ENCODE measurements around the gene AADAC.
"Not testable (repeated sequence)": the region's sequence is repeated elsewhere in the genome, so short reads cannot be mapped to it uniquely, and the experiment has no call there.

Gene AADAC

DNA sequence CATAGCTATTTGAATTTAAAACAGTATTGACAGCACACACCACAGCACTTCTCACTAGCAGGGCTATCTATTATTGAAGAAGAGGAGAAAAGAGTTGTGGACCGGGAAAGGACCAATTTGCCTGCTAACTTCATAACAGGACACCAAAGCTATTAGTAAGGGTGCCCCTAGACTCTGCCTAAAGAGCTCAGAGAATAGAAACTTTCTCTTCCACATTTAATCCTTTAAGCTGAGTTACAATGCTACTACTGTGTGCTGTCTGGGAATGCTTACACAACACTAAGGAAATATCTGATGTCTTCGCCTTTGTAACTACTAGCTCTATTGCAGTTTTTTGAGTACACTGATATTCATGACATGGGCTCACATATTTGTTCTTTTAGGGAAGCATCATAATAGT lies 13.5 kb upstream of the AADAC start:
- no peak for DNase-seq

DNA sequence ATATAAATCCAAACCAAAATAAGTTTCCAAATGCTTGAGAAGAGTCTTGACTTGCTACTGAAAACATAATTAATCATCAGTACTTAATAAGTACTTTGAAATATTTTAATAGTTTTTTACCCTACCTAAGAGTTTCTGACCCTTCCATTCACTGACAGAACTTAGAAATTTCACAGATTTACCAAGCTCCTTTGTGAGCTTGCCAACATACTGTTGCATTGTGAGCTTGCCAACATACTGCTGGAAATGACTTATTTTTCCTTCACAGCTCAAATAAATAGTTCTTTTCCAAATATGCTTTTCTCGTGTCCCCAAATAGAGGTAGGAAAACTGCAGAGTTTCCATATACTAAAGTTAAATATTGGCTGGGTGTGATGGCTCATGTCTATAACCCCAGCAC lies 9.6 kb upstream of the AADAC start:
- no peak for DNase-seq

DNA sequence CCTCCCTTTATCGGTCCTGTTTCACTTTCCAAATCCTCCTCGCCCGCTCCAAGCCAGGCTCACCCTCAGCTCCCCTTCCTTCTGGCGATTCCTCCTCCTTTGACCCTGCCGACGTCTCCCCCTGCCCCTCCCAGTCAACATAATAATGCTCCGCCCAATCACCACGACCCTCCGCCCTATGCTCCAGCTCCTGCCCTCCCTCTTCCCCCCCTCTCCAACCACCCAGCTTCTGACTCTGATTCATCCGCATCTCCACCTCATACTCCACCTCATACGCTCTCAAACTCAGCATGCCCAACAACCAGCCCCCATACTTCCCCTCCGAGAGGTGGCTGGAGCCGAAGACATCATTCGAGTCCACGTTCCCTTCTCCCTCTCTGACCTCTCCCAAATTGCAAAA lies 7.1 kb upstream of the AADAC start:
- no peak for DNase-seq

DNA sequence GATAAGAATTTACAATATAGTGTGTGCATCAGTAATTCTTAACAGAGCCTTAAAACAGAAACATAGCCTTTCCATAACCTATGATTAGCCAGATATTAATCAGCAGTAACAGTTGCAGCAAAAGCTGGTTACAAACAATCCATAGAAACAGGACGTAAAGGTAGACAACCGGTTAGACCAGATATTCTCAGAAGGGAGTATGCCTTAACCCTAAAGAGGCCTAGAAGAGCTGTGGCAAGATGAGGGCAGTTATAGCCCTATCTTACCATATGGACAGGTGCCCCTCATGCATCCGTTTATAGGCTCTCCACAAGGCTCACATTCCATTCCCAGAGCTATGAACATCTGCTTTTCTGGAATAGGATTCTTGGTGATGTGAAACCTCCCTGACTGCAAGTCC lies 5.0 kb upstream of the AADAC start:
- DNase-seq = not testable (repeated sequence)

DNA sequence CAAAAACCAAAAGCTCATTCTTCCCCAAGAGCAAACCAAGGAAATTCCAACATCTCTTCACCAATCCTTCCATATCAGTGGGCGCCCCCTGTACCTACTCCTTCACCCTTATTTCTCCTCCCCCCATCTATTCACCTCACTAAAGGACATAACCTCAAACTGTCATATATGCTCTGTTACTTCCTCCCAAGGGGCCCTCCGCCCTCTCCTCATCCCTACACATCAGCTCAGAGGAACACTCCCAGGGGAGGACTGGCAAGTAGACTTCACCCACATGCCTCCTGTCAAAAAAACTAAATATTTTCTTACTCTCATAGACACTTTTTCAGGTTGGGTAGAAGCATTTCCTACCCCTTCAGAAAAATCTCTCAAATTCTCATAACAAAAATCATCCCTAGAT lies 2.4 kb upstream of the AADAC start:
- no peak for DNase-seq

DNA sequence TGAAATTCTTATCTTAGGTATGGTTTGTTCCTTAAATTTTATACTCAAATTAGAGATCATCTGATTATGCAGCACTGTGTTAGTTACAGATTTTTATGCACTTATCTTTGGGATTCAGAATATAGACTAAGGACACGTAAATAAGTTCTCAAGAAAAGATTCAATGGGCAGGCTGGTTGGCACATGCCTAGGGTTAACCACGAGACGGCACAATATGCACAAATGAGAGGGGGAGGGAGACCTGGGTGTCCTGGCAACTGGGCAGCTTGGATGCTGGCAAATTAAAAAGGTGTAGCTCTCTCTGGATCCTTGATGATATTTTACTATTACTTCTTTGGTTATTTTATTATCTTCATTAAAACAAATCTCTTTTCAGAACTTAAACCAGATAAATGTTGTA lies 672 bp downstream of the AADAC start:
- no peak for DNase-seq

DNA sequence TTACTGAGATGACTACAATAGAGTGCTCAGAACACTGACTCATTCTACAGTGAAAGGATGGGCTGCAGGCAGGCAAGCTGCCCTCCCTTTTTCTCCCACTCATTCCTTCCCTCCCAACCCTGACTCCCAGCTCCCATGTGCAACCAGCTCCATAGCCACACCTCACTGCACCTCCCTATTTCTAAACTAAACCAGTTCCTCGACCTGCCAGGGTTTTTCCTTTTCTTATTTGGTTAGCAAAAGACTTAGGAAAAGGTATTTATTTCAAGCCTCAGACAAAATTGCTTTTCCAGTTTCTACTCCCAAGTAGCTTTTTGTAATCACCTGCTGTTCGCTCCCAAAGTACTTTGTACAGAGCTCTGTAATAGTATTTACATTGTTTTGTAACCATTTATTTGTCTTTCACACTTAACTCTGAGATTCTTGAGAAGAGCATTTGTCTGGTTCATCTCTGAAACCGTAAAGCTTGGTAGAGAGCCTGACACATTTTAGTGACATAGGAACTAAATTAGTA lies 2.2 kb downstream of the AADAC start:
- no peak for DNase-seq

DNA sequence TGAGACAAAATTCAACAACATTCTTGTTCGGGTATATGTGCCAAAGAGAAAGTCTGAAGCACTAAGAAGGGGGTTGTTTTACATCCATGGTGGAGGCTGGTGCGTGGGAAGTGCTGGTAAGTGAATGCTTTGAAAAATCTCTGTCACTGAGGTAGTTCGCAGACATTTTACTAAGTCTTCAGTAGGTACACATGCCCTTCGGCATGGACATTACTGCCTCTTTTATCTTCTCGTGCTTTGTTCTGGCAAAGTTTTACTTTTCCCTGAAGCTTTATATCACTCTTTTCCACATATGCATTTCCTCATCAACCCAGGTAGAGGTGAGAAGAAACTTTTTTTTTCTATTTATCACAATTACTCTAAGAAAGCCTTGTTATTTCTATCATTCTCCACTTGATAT lies 3.6 kb downstream of the AADAC start:
- no peak for DNase-seq

DNA sequence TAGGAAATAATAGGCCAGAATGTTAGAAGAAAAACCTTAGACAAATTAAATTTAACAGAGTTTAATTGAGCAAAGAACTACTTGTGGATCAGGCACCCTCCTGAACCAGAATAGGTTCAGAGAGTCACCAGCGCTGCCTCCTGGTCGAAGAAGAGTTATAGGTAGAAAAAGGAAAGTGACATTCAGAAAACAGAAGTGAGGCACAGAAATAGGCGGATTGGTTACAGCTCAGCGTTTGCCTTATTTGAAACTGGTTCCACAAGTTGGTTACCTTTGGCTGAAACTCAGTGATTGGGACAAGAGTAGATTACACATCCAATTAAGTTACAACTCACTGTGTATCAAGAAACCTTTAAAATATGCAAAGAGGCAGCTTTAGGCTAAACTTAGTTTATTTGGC lies 4.4 kb downstream of the AADAC start:
- DNase-seq = no peak

DNA sequence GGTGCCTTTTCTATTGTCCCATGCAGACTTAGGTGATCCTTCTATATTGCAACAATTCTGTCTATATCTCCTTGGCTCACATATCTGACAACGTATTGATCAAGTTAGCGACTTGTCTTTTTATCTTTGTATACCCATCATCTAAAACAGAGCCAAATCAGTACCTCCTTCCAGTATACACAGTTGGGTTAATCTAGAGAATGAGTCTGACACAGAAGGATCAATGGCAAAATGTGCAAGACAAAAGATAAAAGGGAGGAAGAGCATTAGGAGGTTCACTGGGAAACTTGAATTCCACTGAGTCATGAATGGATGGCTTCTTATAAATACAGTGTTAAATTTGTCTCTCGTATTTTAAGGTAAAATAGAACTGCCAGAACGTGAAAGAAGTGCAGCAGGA lies 6.0 kb downstream of the AADAC start:
- DNase-seq = no peak

DNA sequence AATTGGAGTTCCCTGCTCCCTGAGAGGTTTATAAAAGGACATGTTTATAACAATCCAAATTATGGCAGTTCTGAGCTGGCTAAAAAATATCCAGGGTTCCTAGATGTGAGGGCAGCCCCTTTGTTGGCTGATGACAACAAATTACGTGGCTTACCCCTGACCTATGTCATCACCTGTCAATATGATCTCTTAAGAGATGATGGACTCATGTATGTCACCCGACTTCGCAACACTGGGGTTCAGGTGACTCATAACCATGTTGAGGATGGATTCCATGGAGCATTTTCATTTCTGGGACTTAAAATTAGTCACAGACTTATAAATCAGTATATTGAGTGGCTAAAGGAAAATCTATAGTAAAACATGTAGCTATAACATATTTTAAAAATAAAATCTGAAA lies 13.9 kb downstream of the AADAC start:
- DNase-seq = no peak

DNA sequence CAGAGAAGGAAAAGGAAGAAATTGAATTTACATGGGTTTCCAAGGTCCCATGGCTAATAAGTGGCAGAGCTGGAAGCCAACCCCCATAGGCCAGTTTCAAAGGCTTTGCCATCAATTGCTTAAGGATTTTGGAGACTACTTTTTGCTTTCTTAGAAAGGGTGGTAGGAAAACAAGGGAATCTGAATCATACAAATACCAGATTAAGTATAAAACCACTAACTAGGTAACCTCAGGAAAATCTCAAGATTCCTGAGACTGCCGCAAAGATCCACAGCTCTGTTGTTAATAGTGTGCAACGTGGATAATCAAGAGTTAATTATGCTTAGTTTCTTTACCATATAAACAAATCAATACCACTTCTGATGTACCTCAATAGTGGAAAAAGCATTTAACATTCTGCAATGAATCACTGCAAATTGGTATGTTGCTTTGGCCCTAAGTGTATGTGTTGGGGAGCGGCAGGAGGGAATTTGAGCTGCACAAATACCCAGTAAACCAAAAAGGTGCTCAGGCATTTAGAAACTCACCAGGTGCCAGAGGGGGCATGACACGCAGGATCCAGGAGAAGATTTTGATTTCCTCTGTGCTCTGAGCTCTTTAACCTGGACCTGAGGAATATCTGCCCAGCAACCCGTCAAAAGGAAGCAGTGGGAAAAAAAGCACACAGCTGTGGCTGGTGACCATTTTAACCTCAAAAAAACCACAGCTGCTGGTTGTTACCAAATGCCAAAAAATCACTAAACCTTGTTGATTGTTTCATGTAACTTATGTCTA lies 22.0 kb downstream of the AADAC start:
- no peak for DNase-seq

DNA sequence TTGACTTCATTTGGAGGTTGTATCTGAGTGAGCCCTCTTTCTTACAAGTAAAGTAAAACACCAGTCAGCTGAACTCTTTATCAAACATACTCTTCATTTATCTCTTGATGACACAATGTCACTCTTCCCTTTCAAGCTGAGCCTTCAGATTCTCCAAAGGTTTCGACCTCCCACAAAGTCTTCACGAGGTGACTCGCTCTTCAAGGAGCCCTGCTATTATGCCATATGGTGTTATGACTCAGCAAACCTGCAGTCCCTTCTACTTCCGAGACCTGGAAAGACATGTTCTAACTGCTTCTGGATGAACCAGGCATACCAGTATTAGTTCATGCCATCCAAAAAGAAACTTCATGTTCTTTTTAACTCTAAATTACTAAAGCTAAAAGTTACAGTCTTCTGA lies 23.1 kb downstream of the AADAC start:
- no peak for DNase-seq

DNA sequence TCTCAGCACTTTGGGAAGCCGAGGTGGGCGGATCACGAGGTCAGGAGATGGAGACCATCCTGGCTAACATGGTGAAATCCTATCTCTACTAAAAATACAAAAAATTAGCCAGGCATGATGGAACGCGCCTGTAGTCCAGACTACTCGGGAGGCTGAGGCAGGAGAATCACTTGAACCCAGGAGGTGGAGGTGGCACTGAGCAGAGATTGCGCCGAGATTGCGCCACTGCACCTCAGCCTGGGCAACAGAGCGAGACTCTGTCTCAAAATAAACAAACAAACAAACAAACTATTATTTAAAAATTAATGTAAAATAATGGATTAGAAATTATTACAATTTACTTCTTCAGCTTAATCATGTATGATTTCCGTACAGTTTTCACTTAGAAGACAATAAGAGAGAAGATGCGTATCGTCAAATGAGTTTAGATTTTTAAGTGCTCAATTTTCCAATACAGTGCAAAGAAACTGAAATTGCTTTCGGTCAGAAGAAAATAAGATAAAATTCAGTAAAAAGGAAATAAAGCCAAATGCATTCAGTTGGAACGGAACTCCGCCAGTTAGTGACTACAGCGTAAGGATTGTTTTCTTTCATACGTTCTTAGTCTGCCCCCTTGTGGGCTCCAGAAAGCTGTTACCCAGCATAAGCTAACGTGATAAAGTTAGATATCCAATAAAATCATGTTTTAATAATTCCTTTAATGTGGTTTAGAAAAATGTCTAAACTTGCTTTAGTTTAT lies 24.8 kb downstream of the AADAC start:
- DNase-seq = peak; percentile 83

DNA sequence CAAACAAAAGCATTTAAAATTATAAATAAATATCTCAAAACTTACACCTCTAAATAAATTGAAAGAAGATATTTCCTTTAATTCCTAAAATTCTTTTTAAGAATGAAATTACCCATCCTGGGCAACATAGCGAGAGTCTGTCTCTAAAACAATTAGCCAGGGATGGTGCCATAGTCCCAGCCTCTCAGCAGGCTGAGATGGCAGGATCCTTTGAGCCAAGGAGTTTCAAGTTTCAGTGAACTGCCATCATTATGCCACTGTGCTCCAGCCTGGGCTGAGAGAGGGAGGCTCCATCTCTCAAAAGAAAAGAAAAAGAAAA lies 25.4 kb downstream of the AADAC start:
- no peak for DNase-seq

DNA sequence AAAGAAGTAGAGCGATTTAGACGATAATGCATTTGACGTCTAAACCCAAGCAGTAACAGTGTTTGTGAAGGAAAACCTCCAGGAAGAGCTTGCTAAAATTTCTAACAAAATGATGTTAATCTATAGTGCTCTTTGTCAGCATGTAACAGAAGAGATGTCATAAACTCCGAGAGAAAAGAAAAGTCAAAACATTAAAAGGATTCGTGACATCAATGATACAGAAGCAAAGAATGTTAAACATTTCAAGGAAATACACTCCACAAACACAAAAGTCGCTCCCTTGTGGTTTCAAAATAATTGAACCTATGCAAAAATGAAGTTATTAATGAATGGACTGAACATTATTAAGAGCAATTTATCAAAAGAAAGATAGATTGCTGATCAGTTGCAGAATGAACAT lies 27.9 kb downstream of the AADAC start:
- no peak for DNase-seq

DNA sequence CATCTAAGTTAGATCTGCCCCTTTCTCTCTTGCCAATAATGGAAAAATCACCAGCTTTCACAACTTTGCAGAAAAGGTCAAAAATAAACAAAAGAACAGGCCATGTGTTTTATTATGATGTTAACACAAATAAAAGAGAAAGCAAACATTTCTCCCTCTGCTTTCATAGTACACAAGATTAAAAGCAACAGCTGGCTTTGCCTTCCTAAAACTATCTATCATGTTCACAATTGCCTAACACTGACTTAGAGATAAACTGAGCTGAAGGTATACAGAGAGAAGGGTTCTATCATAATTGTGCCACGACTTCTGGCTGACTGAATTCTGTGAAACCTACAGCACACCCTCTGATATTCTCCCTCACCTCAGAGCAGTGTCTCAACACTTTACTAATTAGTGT lies 29.4 kb downstream of the AADAC start:
- DNase-seq = no peak

DNA sequence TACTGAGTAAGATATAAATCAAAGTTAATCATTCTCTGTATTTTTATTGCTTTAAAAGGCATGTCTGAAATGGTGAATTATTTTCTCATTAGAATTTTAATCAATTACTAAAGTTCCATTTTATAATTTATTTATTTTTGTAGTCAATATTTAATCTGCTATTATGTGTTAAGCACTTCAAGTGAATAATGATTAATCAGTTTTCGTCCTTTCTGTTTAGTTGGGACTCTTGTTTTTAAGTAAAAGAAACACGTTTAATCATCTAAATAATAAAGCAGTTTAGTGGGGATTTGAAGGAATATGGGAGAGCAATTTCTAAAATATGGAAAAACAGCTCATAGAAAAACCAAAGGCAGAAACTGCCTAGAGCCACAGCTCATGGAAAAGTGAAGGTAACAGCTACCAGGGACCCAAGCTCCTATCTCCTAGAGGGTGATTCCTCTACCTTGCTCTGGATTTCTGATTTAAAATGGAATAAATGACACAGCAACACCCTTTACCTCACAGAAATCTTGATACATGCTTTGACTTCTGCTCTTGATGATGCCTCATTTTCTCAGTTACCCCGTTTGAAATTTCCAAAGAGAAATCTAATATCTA lies 31.5 kb downstream of the AADAC start:
- no peak for DNase-seq

DNA sequence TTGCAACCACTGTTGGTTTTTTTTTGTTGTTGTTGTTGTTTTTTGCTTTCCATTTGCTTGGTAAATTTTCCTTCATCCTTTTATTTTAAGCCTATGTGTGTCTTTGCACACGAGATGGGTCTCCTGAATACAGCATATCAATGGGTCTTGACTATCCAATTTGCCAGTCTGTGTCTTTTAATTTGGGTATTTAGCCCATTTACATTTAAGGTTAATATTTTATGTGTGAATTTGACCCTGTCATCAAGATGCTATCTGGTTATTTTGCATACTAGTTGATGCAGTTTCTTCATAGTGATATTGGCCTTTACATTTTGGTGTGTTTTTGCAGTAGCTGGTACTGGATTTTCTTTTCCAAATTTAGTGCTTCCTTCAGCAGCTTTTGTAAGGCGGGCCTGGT lies 36.1 kb downstream of the AADAC start:
- DNase-seq = not testable (repeated sequence)

DNA sequence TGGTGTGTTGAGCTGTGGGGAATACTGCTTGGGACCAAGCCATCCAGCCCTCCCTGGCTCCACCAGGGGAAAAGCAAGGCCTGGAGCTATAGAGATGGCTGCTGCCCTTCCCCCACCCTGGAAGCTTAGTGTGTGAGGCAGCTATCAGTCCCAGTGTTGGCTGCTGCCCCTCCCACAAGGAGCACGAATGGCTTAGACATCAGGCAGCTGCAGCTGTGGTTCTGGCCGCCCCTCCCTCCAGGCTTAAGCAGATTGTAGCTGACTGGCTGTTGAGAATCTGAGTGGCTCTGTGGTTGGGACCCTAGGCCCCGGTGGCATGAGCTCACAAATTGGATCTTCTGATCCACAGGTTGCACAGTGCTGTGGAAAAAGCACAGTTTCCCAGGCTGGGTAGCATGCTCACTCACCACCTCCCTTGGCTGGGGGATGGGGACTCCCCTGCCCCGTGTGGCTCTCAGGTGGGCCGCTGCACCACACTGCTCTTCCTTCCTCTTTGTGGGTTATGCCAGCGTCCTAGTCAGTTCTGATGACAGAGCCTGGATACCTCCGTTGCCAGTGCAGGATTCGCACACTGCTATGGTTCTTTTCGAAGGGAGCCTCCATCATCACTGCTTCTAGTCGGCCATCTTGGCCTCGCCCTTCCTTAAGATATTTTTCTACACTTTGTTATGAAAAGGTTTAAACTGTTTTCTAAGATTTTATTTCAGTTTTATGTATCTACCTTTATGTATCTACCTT lies 38.3 kb downstream of the AADAC start:
- DNase-seq = no peak

DNA sequence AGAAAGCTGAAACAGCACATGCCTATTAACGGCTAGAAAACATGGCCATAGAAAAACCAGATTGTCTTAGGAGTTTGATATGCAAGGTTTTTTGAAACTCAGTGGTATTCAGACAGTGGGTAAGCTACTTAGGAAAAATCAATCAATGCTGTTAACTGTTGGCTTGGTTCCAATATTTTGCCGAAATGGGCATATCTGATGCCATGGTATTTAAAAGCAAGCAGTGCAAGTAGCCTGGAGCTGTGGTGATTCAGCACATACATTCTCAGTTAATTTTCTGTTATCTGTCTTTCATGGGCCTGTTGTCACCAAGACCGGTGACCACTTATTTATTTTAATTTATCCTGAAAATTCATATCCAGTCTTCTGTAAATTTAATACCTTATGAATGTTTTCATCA lies 42.2 kb downstream of the AADAC start:
- DNase-seq = no peak

DNA sequence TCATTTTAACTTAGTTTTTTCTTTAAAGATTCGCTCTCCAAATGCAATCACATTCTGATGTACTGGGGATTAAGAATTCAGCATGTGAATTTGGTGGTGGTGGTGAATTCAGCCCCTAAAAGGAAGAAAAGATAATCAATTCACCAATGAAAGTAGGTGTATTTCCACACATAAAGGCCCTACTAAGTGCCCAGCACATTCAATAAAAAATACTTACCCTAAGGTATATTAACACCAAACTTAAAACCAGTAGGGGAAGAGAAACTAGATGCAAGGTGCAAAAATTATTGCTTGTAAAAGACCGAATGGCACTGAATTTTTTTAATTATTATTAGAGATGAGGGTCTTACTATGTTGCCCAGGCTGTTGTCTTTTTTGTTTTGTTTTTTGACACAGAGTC lies 42.7 kb downstream of the AADAC start:
- DNase-seq = no peak

DNA sequence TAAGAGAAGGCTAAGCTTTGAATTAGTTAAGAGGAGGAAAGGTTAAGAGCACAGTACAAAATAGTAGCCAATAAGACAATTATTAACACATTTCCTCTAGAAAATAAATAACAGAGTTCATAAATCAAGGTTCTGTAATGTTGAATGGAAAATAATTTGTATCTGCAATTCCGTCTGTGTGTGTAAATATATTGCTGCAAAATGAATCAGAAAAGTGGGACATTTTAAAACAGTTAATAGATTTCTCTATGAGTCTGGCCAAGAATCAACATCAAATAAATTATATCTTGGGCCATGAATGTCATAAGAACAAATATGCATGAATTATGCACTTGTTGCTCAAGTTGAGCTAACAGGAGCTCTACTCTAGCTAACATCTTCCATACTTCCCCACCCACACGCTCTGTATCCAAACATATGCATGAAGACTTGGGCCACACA lies 45.3 kb downstream of the AADAC start:
- DNase-seq = peak; percentile 37

DNA sequence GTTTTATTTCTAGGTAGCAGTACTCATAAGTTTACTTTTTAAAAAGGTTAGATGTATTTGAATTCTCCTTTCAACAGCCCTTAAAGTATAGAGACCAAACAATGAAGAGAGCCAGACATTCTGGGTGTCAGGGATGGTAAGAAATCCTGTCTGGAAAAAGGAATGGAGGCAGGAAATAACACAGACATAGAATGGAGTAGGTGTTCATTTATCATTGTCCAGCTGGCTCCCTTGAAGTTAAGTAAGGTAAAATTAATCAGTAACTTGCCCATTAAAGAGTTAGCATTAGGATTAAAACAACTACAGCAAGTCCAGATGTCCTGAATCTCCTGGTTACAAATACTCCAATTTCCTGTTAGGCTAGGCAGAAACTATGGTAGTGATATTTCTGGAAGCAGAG lies 46.0 kb downstream of the AADAC start:
- no peak for DNase-seq
